GM19351 (cell line): ENCODE results near the gene IDUA.
"Not testable (repeated sequence)": the region's sequence is repeated elsewhere in the genome, so short reads cannot be mapped to it uniquely, and the experiment has no call there.

ENCODE experiments used
- ATAC-seq: cut with Tn5 transposase; IDR thresholded peaks from one replicate; pipeline ENCODE4 v1.9.1; 2021; ENCODE audit warnings: mild to moderate bottlenecking, moderate library complexity; ENCODE audit not compliant: unreplicated experiment

IDUA gene

GRCh38 chr4:986879-987623 is at the start of gene IDUA:
TSS of gene IDUA (plus strand) at chr4:987044. CDS start at chr4:987085, 41 bp downstream.
- ATAC-seq: peak; percentile 82

- not testable (repeated sequence) for ATAC-seq
These were observed 47.3 kb upstream of the IDUA start for GRCh38 chr4:939508-939907.

- no peak for ATAC-seq
These were observed 41.4 kb upstream of the IDUA start for GRCh38 chr4:945274-946102.

- ATAC-seq: no peak
These were observed 40.8 kb upstream of the IDUA start for GRCh38 chr4:946103-946450.

GRCh38 chr4:946517-947471 is 40.0 kb upstream of the IDUA start:
- no peak for ATAC-seq

GRCh38 chr4:947491-947971 is 39.3 kb upstream of the IDUA start:
- no peak for ATAC-seq

- no peak for ATAC-seq
These were observed 38.5 kb upstream of the IDUA start for GRCh38 chr4:948101-948935.

GRCh38 chr4:948936-949300 is 37.9 kb upstream of the IDUA start:
- no peak for ATAC-seq

- ATAC-seq: no peak
These were observed 37.2 kb upstream of the IDUA start for GRCh38 chr4:949656-950055.

GRCh38 chr4:950136-951020 is 36.5 kb upstream of the IDUA start:
- ATAC-seq: no peak

GRCh38 chr4:951186-951585 is 35.7 kb upstream of the IDUA start:
- ATAC-seq: no peak

GRCh38 chr4:951594-952468 is 35.0 kb upstream of the IDUA start:
- ATAC-seq: no peak

GRCh38 chr4:952881-953573 is 33.8 kb upstream of the IDUA start:
- no peak for ATAC-seq

- ATAC-seq: no peak
These were observed 33.3 kb upstream of the IDUA start for GRCh38 chr4:953574-953915.

- no peak for ATAC-seq
These were observed 32.4 kb upstream of the IDUA start for GRCh38 chr4:954211-955020.

GRCh38 chr4:955161-955921 is 31.5 kb upstream of the IDUA start:
- ATAC-seq: no peak
